Tibial nerve (tissue), 4 donors: ENCODE results near the gene SPOCK1. TPM values are rescaled to one million over a fixed set of nuclear protein-coding genes. Genes with fewer than 3 reads are reported as not detected.

Experiments used
- DNase-seq, 2 donors: peaks; one replicate each; pipeline ENCODE4 v3.0.0-alpha.2; 2019; ENCODE audit warnings: low spot score in 2 of 2
- H3K27ac ChIP-seq, 4 donors: fragments of 200-600 bp; sonication (generic) in 3 of 4; one replicate each; pipeline ENCODE4 v1.5.1; 2017 to 2019; ENCODE audit warnings: mild to moderate bottlenecking in 1 of 4
- H3K27me3 ChIP-seq, 2 donors: fragments of 200-600 bp; sonication (generic) in 1 of 2; one replicate each; pipeline versions ENCODE4 v1.5.1 to v1.6.0; 2017 to 2019
- H3K36me3 ChIP-seq, 3 donors: fragments of 200-600 bp; sonication (generic); one replicate each; pipeline ENCODE4 v1.5.1; 2018 to 2019
- H3K4me1 ChIP-seq, 4 donors: fragments of 200-600 bp; sonication (generic) in 3 of 4; one replicate each; pipeline ENCODE4 v1.5.1; 2017 to 2019
- H3K4me3 ChIP-seq, 4 donors: fragments of 200-600 bp; sonication (generic) in 3 of 4; one replicate each; pipeline ENCODE4 v1.5.1; 2017 to 2019; ENCODE audit warnings: mild to moderate bottlenecking in 1 of 4, moderate library complexity in 1 of 4
- H3K9me3 ChIP-seq, 4 donors: fragments of 200-600 bp; sonication (generic) in 3 of 4; one replicate each; pipeline ENCODE4 v1.5.1; 2017 to 2019
- EP300 ChIP-seq, 2 donors: sonication (generic); formaldehyde crosslinking; IDR thresholded peaks; one replicate each; pipeline ENCODE4 v1.6.1; 2017; ENCODE audit warnings: antibody characterized with exemption in 2 of 2, mild to moderate bottlenecking in 1 of 2
- POLR2A ChIP-seq, 2 donors: fragments of 450-650 bp; IDR thresholded peaks; one replicate each; pipeline ENCODE4 v1.6.1; 2017; ENCODE audit warnings: antibody characterized with exemption in 2 of 2, mild to moderate bottlenecking in 2 of 2, moderate library complexity in 2 of 2
- WGBS, 2 donors: methylation state at CpG; one replicate each; pipeline ENCODE4 v1.1.5; 2018; 5-methylcytosine and 5-hydroxymethylcytosine counted together
- total RNA-seq, 4 donors: library from RNA; depleted of rRNA; stranded (reverse); fragments of >200 nt; gene quantifications; one replicate each; pipeline ENCODE4 v1.1.0, GENCODE V29; 2016
- TF ChIP-seq, protein P1 (sequence below), 5 experiments: fragments of 200-600 bp in 3 of 5; fragments of 450-650 bp in 2 of 5; sonication (generic) in 3 of 5; IDR thresholded peaks; one replicate each; pipeline ENCODE4 v1.5.1; 2016 to 2019; ENCODE audit warnings: antibody characterized with exemption in 5 of 5, mild to moderate bottlenecking in 3 of 5, moderate library complexity in 2 of 5

The SPOCK1 gene
- total RNA-seq, 4 donors from 2014 or later, result 39.8 to 119 (median 73.1) TPM

DNA sequence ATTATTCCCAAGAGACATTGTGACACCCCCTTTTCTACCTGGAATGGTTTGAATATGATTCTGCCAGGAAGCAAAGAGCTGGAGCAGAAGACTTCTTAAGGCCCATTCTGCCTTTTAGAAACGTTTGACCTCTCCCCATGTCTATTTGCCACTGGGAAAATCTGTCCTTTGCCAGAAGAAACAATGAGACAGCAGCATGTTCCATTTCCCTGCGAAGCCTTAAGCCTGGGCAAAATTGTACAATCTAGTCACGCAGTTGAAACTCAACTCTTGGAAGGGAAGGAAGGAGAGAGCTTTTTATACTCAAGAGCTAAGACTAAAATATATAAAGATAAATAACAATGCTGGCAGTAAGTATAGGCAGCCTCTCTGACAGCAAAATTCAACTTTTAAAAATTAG lies 22.1 kb upstream of the SPOCK1 start:
- H3K4me1 ChIP-seq, result no peaks in the 10 kb centered on the region
- no peaks in the 10 kb centered on the region for H3K27me3 ChIP-seq
- WGBS, 2 donors, result 65 to 67% methylated on average over 3 of the region's 3 CpGs
- H3K36me3 ChIP-seq, result no peaks in the 10 kb centered on the region
- H3K27ac ChIP-seq, result no peak overlapping the region
- no peak for TF ChIP-seq EP300 (IDR thresholded peaks at IDR 0.05)
- TF ChIP-seq POLR2A (IDR thresholded peaks at IDR 0.05), result no peak
- TF ChIP-seq, protein P1, sequence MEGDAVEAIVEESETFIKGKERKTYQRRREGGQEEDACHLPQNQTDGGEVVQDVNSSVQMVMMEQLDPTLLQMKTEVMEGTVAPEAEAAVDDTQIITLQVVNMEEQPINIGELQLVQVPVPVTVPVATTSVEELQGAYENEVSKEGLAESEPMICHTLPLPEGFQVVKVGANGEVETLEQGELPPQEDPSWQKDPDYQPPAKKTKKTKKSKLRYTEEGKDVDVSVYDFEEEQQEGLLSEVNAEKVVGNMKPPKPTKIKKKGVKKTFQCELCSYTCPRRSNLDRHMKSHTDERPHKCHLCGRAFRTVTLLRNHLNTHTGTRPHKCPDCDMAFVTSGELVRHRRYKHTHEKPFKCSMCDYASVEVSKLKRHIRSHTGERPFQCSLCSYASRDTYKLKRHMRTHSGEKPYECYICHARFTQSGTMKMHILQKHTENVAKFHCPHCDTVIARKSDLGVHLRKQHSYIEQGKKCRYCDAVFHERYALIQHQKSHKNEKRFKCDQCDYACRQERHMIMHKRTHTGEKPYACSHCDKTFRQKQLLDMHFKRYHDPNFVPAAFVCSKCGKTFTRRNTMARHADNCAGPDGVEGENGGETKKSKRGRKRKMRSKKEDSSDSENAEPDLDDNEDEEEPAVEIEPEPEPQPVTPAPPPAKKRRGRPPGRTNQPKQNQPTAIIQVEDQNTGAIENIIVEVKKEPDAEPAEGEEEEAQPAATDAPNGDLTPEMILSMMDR (IDR thresholded peaks at IDR 0.05), result no peak
- no peak for DNase-seq
- H3K4me3 ChIP-seq, result no peak overlapping the region
- H3K9me3 ChIP-seq, result no peaks in the 10 kb centered on the region

DNA sequence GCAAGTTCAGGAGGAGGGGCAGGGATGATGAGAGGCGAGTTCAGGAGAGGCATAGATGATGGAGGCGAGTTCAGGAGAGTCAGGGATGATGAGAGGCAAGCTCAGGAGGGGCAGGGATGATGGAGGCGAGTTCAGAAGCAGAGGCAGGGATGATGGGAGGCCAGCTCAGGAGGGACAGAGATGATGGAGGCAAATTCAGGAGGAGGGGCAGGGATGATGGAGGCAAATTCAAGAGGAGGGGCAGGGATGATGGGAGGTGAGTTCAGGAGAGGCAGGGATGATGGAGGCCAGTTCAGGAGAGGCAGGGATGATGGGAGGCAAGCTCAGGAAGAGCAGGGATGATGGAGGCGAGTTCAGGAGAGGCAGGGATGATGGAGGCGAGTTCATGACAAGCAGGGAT lies 17.8 kb upstream of the SPOCK1 start:
- no peak for DNase-seq
- no peak overlapping the region for H3K4me3 ChIP-seq

DNA sequence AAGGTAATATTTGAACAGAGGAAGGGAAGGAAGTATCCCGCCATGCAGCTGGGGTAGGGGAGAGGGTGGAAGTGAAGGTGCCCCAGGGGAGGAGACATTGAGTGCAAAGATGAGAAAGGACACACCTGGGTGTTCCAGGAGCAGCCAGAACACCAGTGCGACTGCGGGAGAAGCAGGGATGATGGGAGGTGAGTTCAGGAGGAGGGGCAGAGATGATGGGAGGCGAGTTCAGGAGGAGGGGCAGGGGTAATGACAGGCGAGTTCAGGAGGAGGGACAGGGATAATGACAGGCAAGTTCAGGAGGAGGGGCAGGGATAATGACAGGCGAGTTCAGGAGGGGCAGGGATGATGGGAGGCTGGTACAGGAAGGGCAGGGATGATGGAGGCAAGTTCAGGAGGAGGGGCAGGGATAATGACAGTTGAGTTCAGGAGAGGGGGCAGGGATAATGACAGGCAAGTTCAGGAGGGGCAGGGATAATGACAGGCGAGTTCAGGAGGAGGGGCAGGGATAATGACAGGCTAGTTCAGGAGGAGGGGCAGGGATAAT lies 17.2 kb upstream of the SPOCK1 start:
- no peak for DNase-seq
- Histone ChIP-seq H3K4me3 (no peak overlapping the region), H3K27ac (no peak overlapping the region), H3K36me3 (no peaks in the 10 kb centered on the region), H3K9me3 (no peaks in the 10 kb centered on the region), H3K27me3 (no peaks in the 10 kb centered on the region), H3K4me1 (no peaks in the 10 kb centered on the region)
- 20 to 21% methylated on average over 7 of the region's 7 CpGs for WGBS, 2 donors
- TF ChIP-seq POLR2A (IDR thresholded peaks at IDR 0.05) (no peak), EP300 (IDR thresholded peaks at IDR 0.05) (no peak)
- TF ChIP-seq, protein P1 (IDR thresholded peaks at IDR 0.05), result no peak

More for the DNA sequence above, 17.8 kb upstream of the SPOCK1 start:
- TF ChIP-seq, protein P1 (IDR thresholded peaks at IDR 0.05), result no peak
- TF ChIP-seq EP300 (IDR thresholded peaks at IDR 0.05), result no peak
- no peak for TF ChIP-seq POLR2A (IDR thresholded peaks at IDR 0.05)
- H3K27me3 ChIP-seq, result no peaks in the 10 kb centered on the region
- H3K4me1 ChIP-seq, result no peaks in the 10 kb centered on the region
- 68 to 79% methylated on average over 5 of the region's 5 CpGs for WGBS, 2 donors
- H3K27ac ChIP-seq, result no peak overlapping the region
- no peaks in the 10 kb centered on the region for H3K9me3 ChIP-seq
- H3K36me3 ChIP-seq, result no peaks in the 10 kb centered on the region

DNA sequence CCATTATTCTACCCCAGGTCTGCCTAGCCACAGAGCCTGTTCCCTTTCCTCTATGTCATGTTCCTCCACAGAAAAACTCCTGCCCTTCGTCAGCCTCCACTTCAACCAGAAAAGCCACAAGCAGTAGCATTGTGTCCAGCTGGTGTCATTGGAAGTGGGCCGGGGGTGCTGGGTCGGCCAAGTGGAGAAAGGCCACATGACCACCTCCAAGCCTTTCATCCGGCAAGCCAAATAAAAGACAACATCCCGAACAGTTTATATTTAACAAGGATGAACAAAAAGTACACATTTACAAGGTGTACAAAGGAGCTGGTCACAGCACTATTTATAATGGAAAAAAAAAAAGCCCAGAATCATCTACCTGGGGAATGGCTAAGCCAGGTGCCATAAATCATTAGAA lies 16.1 kb upstream of the SPOCK1 start:
- no peaks in the 10 kb centered on the region for H3K27me3 ChIP-seq
- WGBS, 2 donors, result 78 to 80% methylated on average over 5 of the region's 5 CpGs
- H3K4me3 ChIP-seq, result no peak overlapping the region
- no peak for DNase-seq
- no peaks in the 10 kb centered on the region for H3K9me3 ChIP-seq
- no peaks in the 10 kb centered on the region for H3K4me1 ChIP-seq
- no peak overlapping the region for H3K27ac ChIP-seq
- H3K36me3 ChIP-seq, result no peaks in the 10 kb centered on the region
- TF ChIP-seq, protein P1 (IDR thresholded peaks at IDR 0.05), result no peak
- no peak for TF ChIP-seq POLR2A (IDR thresholded peaks at IDR 0.05)
- no peak for TF ChIP-seq EP300 (IDR thresholded peaks at IDR 0.05)

DNA sequence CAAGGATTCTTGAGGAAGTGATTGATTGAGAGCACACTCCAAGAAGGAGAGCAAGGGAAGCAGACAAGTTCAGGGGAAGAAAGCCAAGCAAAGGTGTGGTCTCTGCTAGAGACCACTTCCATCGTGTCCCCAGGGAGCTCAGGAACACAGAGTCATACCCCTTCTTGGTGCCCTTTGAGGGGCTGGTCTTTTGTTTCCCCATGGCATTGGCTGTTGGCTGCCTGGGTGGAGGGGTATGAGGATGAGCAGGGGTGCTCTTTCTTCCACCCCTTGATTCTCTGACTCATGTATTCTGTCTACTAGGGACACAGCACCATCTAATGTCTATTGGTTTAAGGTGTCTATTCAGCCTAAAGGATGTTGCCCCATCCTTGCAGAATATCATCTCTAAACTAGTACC lies 11.5 kb upstream of the SPOCK1 start:
- Histone ChIP-seq H3K36me3 (no peaks in the 10 kb centered on the region), H3K27me3 (no peaks in the 10 kb centered on the region), H3K4me3 (no peak overlapping the region), H3K4me1 (no peaks in the 10 kb centered on the region), H3K27ac (no peak overlapping the region), H3K9me3 (no peaks in the 10 kb centered on the region)
- 0 to 94% methylated on average over 1 of the region's 1 CpG for WGBS, 2 donors
- DNase-seq, result no peak
- TF ChIP-seq, protein P1 (IDR thresholded peaks at IDR 0.05), result no peak
- TF ChIP-seq EP300 (IDR thresholded peaks at IDR 0.05) (no peak), POLR2A (IDR thresholded peaks at IDR 0.05) (no peak)
